Tongue (tissue), 2 donors: ENCODE data around the gene GARIN6. TPM values are rescaled to one million over a fixed set of nuclear protein-coding genes. Genes with fewer than 3 reads are reported as not detected.
"Not testable (repeated sequence)": the region's sequence is repeated elsewhere in the genome, so short reads cannot be mapped to it uniquely, and the experiment has no call there.

Experiments
- DNase-seq: peaks from one replicate; pipeline ENCODE4 v3.0.0-alpha.2; 2015
- total RNA-seq: library from RNA; depleted of rRNA; stranded (reverse); fragments of >200 nt; gene quantifications from one replicate; pipeline ENCODE4 v1.2.3, GENCODE V29; 2014

The GARIN6 gene
- not detected for total RNA-seq

DNA sequence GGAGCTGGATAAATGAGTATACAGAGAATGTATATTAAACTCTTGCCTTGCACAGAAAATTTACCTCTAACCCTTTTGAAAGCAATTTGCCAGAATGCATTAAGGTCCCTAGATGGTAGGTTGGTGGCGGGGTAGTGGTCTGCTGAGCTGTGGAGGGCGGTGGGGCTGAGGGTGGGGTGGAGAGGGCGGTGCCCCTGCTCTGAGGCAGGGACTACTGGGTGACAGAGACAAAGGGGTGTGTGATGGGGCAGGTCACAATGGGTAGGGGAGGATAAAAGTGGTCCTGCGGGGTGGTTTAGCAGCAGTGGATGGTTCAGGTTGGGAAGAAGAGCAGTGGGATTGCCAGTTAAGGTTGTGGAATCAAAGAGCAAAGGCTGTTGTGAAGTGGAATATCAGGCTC is at the start of gene GARIN6:
Gene GARIN6, plus strand, starts transcription at position 301 of the 400 bp plus-strand sequence. CDS start 422 bp downstream, outside the sequence.
- DNase-seq = no peak

DNA sequence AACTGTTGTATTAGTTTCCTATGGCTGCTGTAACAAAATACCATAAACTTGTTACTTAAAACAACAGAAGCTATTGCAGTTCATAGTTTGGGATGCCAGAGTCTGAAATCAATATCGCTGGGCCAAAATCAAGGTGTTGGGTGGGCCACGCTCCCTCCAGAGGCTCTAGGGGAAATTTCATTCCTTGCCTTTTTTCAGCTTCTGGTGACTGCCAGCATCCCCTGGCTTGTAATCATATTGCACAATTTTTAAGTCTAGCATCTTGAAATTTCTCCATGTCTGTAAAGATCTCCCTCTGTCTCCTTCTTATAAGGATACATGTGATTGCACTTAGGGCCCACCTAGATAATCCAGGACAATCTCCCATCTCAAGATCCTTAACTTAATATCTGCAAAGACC is 48.8 kb upstream of the GARIN6 start:
- DNase-seq = no peak

DNA sequence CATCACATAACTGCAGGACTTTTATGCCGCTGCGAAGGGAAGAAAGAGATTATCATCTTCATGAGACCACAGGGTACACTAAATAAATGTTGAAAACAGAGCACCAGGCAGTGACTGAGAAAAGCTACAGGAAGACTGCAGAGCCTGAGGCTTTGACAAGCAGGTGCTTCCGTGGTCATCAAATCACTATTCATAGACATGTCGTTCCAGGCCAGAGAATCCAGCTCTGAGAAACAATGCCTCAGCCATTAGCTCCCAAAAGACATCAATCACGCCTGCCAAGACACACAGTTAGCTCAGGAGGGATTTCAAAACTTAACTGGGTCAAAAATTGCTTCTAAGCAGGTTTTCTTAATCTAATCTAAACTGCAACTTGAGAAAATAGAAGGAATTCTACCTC is 47.2 kb upstream of the GARIN6 start:
- DNase-seq = no peak

DNA sequence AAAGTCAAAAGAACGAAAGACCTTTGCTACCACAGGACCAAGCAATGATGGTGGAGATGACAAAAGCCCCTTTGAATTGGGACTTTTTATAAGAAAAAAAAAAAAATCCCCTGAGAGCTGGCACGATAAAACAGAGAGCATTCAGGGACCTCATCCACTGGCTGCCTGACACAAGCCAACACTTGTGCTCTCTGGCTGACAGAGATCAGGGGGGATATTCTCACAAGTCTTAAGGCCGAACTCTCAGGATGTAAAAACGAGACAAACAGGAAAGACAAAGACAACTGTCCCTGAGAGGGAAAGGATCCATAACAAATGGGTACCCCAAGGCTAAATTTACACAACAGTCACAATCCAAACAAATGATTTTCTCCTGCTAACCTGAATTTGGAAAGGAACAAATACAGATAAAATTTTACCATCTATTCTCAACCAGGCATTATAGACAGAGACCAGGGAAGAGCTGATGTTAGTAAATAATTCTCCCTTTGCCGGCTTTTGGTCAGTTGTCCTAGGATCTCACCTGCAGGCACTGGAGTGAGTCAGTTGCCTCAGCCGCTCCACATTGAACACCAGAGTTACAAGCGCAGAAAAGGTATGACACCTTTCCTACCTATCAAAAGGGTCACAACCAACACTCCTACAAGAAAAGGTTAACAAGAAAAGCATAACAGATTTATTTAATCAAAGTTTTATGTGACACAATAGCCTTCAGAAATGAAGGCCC is 37.9 kb upstream of the GARIN6 start:
- DNase-seq = peak; percentile 5

DNA sequence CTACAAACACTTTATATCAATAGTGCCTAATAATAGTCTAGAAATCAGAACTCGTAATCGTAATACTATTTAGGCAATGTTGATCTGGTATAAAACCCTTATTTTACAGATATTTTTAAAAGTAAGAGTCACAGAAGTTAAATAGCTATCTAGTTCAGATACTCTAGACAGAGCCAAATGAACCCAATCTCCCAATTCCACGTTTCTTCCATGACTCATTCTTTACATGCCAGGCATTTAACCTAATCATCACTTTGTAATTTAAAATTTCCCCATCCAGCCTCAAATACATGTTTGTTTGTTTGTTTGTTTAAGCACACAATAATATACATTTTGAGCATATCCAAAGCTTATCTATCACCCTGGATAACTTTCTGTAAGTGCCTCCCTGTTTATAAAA is 36.4 kb upstream of the GARIN6 start:
- no peak for DNase-seq

DNA sequence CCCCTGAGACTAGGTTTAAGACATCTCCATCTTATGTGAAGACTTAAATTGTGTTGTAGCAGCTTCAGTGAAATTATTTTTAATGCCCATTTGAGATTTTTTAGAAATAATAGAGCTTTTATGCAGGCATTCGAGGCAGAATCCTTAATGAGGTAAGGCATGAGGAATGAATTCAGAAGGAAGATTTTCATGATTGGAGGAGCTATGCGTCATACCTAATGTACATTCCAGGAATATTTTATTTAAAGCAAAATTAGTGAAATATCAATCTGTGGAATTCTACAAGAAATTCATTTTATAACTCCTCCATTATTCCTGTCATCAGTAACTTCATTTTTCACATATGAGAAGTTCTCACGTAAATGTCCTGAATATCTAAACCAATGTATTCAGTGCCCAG is 36.0 kb upstream of the GARIN6 start:
- no peak for DNase-seq

DNA sequence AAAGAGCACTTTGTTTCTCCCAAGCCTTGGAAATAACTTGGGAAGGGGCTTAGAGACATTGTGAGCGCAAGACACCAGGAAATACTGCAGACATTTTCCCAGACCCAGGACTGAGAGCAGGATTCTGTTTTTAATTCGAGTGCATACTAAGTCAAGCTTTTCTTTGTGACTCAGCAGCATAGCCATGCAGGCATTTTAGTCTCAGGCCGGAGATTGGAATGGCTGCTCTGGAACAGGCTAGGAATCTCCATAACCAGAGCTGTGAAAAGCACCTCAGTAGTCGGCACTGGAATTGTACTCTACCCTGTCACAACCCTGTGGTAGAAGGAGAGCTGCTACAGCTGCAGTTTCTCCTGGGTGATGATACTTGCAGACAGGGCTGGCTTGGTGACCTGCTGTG is 28.9 kb upstream of the GARIN6 start:
- DNase-seq = no peak

DNA sequence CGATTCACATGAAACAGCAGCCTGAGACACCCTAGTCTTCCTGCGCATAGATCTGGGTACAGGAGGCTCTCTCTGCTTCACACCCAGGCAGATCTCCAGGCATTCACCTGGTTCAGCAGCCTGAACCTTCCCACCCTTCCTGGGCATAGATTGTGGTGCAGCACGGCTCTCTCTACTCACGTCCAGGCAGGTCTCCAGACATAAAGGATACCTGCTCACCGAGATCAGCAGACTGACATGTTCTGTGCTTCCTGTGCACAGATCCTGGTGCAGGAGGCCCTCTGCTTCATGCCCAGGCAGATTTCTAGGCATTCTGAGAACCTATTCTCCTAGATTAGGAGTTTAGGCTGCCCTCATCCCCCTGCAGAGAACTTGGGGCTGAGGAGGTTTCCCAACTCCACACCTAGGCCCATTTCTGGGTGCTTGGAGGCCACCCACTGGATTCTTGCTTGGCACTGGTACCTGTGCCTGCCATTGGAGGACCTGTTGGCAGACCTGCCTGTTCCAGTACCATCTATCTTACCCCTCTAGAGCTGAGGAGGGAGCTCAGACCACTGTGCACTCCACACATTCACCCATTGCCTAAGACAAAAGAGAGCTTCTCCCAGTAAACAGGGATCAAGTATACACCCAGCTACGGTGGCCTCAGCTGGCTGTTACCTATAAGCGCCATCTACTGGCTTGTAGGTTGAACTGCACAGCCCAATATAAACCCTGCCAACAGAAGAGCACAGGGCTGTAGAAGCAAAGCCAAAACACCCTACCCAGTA is 28.0 kb upstream of the GARIN6 start:
- no peak for DNase-seq

DNA sequence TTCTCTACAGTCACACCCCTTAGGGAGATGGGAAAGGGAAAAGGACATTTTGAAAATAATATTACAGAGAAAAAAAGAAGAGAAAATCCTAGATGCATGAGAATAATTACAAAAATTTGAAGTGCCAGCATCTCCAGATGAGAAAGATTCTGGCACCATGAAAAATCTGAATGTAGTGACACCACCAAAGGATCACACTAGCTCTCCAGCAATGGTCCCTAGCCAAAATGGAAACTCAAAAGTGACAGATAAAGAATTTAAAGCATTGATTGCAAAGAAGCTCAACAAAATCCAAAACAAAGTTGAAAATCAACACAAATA is 27.4 kb upstream of the GARIN6 start:
- no peak for DNase-seq

DNA sequence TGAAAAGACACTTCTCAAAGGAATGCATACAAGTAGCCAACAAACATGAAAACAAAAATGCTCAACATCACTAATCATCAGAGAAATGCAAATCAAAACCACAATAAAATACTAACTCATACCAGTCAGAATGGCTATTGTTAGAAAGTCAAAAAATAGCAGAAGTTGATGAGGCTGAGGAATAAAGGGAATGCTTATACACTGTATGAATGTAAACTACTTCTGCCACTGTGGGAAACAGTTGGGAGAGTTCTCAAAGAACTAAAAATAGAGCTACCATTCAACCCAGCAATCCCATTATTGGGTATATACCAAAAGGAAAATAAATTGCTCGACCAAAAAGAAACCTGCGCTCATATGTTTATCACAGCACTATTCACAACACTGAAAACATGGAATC is 23.0 kb upstream of the GARIN6 start:
- DNase-seq = not testable (repeated sequence)

DNA sequence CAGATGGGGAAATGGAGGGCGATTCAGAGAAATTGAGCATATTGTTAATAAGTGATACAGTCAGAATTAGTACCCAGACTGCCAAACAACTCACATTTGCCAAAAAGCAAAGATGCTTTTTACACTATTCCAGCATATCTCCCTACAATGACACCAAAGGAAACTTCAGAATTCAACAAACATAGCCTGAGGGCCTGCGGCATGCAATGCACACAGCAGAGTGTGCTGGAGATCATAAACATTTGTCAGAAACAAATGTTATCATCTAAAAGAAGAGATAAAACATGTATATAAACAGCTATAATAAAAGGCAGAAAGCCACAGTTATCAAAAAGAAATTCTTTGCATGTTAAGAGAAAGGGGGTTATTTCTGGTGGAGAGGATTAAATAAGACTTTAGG is 20.1 kb upstream of the GARIN6 start:
- DNase-seq = no peak

DNA sequence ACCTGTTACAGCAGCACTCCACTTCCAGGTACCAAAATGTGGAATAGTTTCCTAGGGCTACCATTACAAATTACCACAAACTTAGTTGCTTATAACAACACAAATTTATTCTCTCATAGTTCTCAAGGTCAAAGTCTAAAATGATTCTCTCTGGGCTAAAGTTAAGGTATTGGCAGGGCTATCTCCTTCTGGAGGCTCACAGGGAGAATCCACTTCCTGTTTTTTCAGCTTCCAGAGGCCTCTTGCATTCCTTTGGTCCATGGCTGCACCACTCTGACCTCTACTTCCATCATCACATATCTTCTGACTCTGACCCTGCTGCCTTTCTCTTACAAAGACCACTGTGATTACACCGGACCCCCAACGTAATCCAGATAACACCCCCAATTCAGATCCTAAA is 2.9 kb upstream of the GARIN6 start:
- no peak for DNase-seq

DNA sequence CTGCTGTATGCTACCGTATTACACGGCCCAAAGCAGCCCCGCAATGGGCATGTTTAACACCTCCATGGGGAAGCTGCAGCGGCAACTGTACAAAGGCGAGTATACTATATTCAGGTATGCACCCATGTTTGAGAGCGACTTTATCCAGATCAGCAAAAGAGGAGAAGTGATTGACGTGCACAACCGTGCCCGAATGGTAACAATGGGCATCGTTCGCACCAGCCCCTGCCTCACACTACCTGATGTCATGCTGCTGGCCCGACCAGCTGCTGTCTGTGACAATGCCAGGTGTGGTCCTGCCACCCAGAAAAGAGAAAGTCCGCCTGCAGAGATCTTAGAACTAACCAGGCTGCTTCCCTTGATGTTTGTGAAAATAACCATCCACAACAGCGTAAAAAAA is 630 bp downstream of the GARIN6 start:
- no peak for DNase-seq

DNA sequence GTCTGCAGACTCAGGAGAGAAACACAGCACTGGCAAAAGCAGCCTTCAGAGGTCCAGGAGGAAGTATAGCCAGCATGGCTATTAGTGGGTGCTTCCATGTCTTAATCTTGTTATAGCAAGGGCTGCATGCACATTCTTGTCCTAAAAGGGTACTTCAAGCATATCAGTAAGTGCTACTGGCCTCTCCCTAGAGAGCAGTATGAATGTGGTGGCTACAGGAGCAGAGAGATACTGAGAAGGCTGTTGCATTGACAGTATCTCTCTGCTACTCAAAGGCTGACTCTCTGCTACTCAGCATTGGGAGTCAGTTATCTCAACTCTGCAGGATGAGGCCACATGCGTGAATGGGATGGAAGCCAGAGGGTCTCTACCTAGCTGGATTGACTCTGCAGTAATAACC is 2.0 kb downstream of the GARIN6 start:
- DNase-seq = no peak

DNA sequence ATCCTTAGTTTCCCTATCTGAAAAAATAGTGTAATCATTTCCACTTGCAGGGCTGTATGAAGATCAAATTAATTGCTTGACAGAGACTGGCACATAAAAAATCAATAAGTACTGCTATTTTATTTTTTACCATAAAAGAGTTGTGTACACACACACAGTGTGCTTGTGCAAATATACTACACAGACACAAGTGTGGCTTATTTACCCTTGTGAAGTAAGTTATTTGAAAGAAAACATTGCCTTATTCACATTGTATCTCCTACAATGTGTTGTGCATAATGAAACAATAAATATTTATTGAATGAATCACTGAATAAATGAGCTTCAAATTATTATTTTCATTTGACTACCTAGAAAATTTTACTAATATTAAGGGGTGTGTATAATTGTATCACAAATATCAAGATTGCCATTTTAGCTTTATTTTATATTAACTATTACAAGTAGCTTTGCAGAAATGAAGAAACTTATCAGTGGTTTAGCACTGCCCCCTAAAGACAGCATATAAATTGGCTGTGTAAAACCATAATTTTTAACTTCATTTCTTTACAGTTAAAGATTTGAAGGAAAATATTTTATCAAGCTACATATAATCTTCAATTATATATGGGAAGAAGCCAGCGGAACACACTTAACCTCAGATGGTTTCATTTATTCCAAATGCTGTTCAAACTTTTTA is 11.3 kb downstream of the GARIN6 start:
- DNase-seq = peak; percentile 18

DNA sequence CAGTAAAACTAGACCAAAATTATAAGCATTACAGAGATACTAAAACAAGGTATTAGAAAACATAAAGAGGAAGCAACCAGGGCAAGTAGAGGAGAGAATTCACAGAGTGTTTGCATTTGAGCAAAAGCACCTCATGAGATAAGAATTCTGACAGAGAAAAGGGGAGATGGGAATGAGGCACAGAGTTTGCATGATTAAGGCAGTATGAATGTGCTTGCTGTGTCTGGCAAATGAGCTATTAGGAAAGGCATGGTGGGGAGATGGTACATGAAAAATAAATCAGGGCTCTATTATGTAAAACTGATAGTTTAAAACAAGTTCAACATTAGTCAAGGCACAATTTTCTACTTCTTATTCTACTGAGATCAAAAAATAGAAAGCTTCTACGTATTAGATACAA is 23.1 kb downstream of the GARIN6 start:
- DNase-seq = no peak

DNA sequence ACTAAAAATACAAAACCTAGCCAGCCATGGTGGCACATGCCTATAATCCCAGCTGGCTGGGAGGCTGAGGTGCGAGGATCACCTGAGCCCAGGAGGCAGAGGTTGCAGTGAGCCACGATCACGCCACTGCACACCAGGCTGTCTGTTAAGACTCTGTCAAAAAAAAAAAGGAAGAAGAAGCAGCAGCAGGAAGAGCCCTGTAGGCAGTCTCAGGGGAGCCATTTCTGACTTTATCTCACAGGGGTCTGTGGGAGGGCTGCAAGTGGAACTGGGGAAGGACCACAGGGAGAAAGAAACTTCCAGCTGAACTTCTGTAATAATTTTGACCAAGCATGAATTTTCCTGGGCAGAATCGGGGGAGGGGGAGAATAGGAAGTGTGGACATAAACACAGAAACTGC is 32.7 kb downstream of the GARIN6 start:
- DNase-seq = no peak

DNA sequence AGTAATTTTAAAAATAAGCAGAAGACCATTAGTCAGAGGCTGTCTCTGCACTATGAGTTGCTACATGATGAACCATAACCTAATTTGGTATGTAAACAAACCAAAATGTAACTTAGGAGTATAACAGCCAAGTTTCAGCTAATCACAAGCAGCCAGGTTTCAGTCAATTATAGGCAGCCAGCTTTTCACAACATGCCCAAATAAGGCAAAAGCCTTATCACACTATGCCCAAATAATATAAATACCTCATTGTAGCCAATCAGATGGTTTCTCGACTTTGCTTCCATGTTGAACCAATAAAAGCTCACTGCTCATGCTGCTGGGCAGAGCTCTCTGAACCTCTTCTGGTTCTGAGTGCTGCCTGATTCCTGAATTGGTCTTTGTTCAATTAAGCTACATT is 38.6 kb downstream of the GARIN6 start:
- DNase-seq = no peak

DNA sequence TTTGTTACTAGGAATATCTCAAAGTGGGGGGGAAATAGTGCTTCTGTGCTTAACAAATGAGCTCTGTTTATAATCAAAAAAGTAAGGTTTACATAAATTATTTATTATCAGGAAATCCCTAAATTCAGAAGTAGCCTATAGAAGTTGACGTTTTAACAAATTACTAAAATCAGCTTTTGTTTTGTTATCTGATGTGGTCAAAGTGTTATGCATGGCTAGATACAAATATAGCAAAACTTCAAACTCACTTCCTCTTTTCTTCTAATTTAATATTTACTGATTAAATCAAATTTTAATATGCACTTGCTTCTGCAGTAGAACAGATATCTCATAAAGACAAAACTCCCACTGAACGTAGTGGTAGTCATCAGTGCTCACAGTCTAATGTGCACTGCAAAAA is 47.5 kb downstream of the GARIN6 start:
- no peak for DNase-seq
